ENCODE data around the gene MAP2.

GRCh38 chr2:209773377-209773776, 349.5 kb downstream of the MAP2 start:
- no peak for TF ChIP-seq POLR2A (IDR thresholded peaks at IDR 0.05)
- TF ChIP-seq, protein P1, sequence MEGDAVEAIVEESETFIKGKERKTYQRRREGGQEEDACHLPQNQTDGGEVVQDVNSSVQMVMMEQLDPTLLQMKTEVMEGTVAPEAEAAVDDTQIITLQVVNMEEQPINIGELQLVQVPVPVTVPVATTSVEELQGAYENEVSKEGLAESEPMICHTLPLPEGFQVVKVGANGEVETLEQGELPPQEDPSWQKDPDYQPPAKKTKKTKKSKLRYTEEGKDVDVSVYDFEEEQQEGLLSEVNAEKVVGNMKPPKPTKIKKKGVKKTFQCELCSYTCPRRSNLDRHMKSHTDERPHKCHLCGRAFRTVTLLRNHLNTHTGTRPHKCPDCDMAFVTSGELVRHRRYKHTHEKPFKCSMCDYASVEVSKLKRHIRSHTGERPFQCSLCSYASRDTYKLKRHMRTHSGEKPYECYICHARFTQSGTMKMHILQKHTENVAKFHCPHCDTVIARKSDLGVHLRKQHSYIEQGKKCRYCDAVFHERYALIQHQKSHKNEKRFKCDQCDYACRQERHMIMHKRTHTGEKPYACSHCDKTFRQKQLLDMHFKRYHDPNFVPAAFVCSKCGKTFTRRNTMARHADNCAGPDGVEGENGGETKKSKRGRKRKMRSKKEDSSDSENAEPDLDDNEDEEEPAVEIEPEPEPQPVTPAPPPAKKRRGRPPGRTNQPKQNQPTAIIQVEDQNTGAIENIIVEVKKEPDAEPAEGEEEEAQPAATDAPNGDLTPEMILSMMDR (IDR thresholded peaks at IDR 0.05): no peak

All from heart left ventricle (tissue), 13 donors.